Calu3 (cell line): Measurements from ENCODE around the gene SPTSSB. TPM values are rescaled to one million over a fixed set of nuclear protein-coding genes. Genes with fewer than 3 reads are reported as not detected.

Experiments
- BruUV-seq: library from RNA; stranded (reverse); fragments of 400-500 nt; replicated peaks from 2 replicates; lab custom pipeline; 2021; lab: Mats Ljungman, UMichigan
- CTCF ChIA-PET: fragments of 300-600 bp; sonication (Branson Sonifier 250); formaldehyde crosslinking; loops from one replicate; lab custom pipeline; 2022; ENCODE audit warnings: antibody characterized with exemption; lab: Charles Lee
- DNase-seq: peaks from one replicate; pipeline ENCODE4 v3.0.0; 2022
- H3K27ac Mint-ChIP-seq: one replicate; pipeline ENCODE4 v1.8.0; 2022; ENCODE audit warnings: mixed read lengths; ENCODE audit not compliant: unreplicated experiment
- H3K27me3 Mint-ChIP-seq: one replicate; pipeline ENCODE4 v1.8.0; 2022; ENCODE audit warnings: mixed read lengths; ENCODE audit not compliant: unreplicated experiment
- H3K36me3 Mint-ChIP-seq: one replicate; pipeline ENCODE4 v1.8.0; 2022; ENCODE audit warnings: mild to moderate bottlenecking, moderate library complexity, mixed read lengths; ENCODE audit not compliant: insufficient read depth, unreplicated experiment
- H3K4me1 Mint-ChIP-seq: one replicate; pipeline ENCODE4 v1.8.0; 2022; ENCODE audit warnings: mild to moderate bottlenecking, low read depth, mixed read lengths; ENCODE audit not compliant: unreplicated experiment
- H3K4me3 Mint-ChIP-seq: one replicate; pipeline ENCODE4 v1.8.0; 2022; ENCODE audit warnings: mild to moderate bottlenecking, low read depth, moderate library complexity, mixed read lengths; ENCODE audit not compliant: unreplicated experiment
- H3K9me3 Mint-ChIP-seq: one replicate; pipeline ENCODE4 v1.8.0; 2022; ENCODE audit warnings: low read depth, mixed read lengths; ENCODE audit not compliant: unreplicated experiment
- CTCF ChIP-seq: fragments of 200-600 bp; IDR thresholded peaks from one replicate; pipeline ENCODE4 v1.8.0; 2022; ENCODE audit warnings: antibody characterized with exemption; ENCODE audit not compliant: unreplicated experiment
- intact Hi-C: fragments of 100-400 bp; cut with micrococcal nuclease; formaldehyde crosslinking; loops from one replicate; pipeline ENCODE4 v1.10.0; 2022; ENCODE audit not compliant: unreplicated experiment
- total RNA-seq: library from RNA; stranded (reverse); gene quantifications from 2 replicates; pipeline ENCODE4 v1.2.3, GENCODE V29; 2022

SPTSSB gene
- total RNA-seq, 1 experiment from 2014 or later = 8.1 TPM

GRCh38 chr3:161358488-161358887 lies 12.8 kb downstream of the SPTSSB start:
- DNase-seq = no peak
- no peak for TF ChIP-seq CTCF
- no peak overlapping the region for H3K4me3 Mint-ChIP-seq
- no peak overlapping the region for H3K27ac Mint-ChIP-seq
- H3K4me1 Mint-ChIP-seq = peaks cover 14% of the 10 kb centered on the region
- H3K36me3 Mint-ChIP-seq = no peaks in the 10 kb centered on the region
- no TSS peak for BruUV-seq
- intact Hi-C loops = no loop called here
- no peaks in the 10 kb centered on the region for H3K9me3 Mint-ChIP-seq
- CTCF ChIA-PET = interaction anchor here (1.0 kb wide), 1 partner anchor 9 kb away, joined by 6 read pairs; no protein-coding TSS in a partner anchor
- no peaks in the 10 kb centered on the region for H3K27me3 Mint-ChIP-seq

- H3K36me3 Mint-ChIP-seq = no peaks in the 10 kb centered on the region
- H3K27ac Mint-ChIP-seq = no peak overlapping the region
- no peaks in the 10 kb centered on the region for H3K9me3 Mint-ChIP-seq
- CTCF ChIA-PET = no interaction called here
- no peak overlapping the region for H3K4me3 Mint-ChIP-seq
- DNase-seq = no peak
- no peaks in the 10 kb centered on the region for H3K27me3 Mint-ChIP-seq
- no peak for TF ChIP-seq CTCF
- BruUV-seq = no TSS peak
- H3K4me1 Mint-ChIP-seq = peaks cover 23% of the 10 kb centered on the region
- intact Hi-C loops = no loop called here
Observed at GRCh38 chr3:161356287-161356686, 15.0 kb downstream of the SPTSSB start.

GRCh38 chr3:161355508-161355907 lies 15.8 kb downstream of the SPTSSB start:
- Mint-ChIP-seq H3K9me3 (no peaks in the 10 kb centered on the region), H3K27me3 (no peaks in the 10 kb centered on the region), H3K27ac (no peak overlapping the region), H3K4me3 (no peak overlapping the region), H3K4me1 (peaks cover 31% of the 10 kb centered on the region), H3K36me3 (no peaks in the 10 kb centered on the region)
- TF ChIP-seq CTCF = no peak
- BruUV-seq = no TSS peak
- no peak for DNase-seq
- CTCF ChIA-PET = no interaction called here
- intact Hi-C loops = no loop called here

- DNase-seq = no peak
- Mint-ChIP-seq H3K36me3 (peaks cover 5% of the 10 kb centered on the region), H3K4me3 (no peak overlapping the region), H3K27me3 (no peaks in the 10 kb centered on the region), H3K4me1 (peaks cover 41% of the 10 kb centered on the region), H3K9me3 (no peaks in the 10 kb centered on the region), H3K27ac (no peak overlapping the region)
- BruUV-seq = no TSS peak
- CTCF ChIA-PET = no interaction called here
- intact Hi-C loops = no loop called here
- TF ChIP-seq CTCF = no peak
Observed at GRCh38 chr3:161354554-161354953, 16.8 kb downstream of the SPTSSB start.
